ENCODE measurements around the gene TSC22D4. TPM values are rescaled to one million over a fixed set of nuclear protein-coding genes. Genes with fewer than 3 reads are reported as not detected.
"Not testable (repeated sequence)": the region's sequence is repeated elsewhere in the genome, so short reads cannot be mapped to it uniquely, and the experiment has no call there.

Gene TSC22D4
- total RNA-seq, 2 donors from 2014 or later: 25.3 to 29.1 TPM

GRCh38 chr7:100457033-100457432 lies 22.0 kb downstream of the TSC22D4 start:
- no peak for DNase-seq (ENCODE audit: low spot score)
- intact Hi-C loops (cut with DNase I): no loop called here

- no peak for DNase-seq (ENCODE audit: low spot score)
- intact Hi-C loops (cut with DNase I): no loop called here
Measured at GRCh38 chr7:100456562-100456961, 22.5 kb downstream of the TSC22D4 start.

- intact Hi-C loops (cut with DNase I): no loop called here
- no peak for DNase-seq (ENCODE audit: low spot score)
Measured at GRCh38 chr7:100455206-100455605, 23.8 kb downstream of the TSC22D4 start.

DNA sequence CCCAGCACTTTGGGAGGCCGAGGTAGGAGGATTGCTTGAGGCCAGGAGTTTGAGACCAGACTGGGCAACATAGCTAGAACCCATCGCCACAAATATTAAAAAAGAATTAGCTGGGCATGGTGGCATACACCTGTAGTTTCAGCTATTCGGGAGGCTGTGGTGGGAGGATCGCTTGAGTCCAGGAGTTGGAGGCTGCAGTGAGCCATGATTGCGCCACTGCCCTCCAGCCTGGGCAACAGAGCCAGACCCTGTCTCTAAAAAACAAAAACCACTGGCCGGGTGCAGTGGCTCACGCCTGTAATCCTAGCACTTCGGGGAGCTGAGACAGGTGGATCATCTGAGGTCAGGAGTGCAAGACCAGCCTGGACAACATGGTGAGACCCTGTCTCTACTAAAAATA lies 25.2 kb downstream of the TSC22D4 start:
- not testable (repeated sequence) for DNase-seq (ENCODE audit: low spot score)
- intact Hi-C loops (cut with DNase I): loop anchor here in 1 of 2 donors (2.0 kb wide), 1 partner anchor 57 kb away; no protein-coding TSS in a partner anchor

DNA sequence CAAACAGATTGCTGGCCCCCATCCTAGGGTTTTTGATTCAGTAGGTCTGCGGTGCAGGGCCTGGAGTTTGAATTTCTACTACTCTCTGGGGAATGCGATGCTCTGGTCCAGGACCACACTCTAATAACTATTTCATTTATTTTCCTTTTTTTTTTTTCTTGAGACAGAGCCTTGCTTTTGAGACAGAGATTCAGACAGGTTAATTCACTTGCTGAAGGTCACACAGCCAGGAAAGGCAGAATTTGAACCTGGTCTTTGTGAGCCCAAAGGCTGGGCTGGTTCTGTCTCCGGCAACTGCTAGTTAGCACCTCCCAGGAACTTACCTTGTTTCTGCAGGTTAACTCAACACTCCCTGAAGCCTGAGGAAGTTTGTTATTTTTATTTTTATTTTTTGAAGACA lies 26.5 kb downstream of the TSC22D4 start:
- intact Hi-C loops (cut with DNase I): loop anchor here in 1 of 2 donors (2.0 kb wide), 1 partner anchor 56 kb away; no protein-coding TSS in a partner anchor
- no peak for DNase-seq (ENCODE audit: low spot score)

DNA sequence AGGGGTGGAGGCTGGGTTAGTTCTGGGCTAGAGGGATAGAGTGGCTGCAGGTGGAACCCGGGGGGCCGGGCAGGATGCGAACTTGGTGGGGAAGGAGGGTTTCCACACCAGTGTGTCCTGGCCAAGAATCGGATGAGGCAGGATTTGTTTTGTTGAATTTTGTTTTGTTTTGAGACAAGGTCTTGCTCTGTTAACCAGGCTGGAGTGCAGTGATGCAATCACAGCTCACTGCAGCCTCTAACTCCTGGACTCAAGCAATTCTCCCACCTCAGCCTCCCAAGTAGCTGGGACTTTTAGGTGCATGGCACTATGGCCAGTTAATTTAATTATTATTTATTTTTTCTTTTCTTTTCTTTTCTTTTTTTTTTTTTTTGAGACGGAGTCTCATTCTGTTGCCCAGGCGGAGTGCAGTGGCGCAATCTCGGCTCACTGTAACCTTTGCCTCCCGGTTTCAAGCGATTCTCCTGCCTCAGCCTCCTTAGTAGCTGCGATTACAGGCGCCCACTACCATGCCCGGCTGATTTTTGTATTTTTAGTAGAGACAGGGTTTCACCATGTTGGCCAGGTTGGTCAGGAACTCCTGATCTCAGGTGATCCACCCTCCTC lies 29.7 kb downstream of the TSC22D4 start:
- no peak for DNase-seq (ENCODE audit: low spot score)
- intact Hi-C loops (cut with DNase I): no loop called here

- intact Hi-C loops (cut with DNase I); DNase-seq (ENCODE audit: low spot score): not testable (repeated sequence)
Measured at GRCh38 chr7:100447363-100447762, 31.7 kb downstream of the TSC22D4 start.

DNA sequence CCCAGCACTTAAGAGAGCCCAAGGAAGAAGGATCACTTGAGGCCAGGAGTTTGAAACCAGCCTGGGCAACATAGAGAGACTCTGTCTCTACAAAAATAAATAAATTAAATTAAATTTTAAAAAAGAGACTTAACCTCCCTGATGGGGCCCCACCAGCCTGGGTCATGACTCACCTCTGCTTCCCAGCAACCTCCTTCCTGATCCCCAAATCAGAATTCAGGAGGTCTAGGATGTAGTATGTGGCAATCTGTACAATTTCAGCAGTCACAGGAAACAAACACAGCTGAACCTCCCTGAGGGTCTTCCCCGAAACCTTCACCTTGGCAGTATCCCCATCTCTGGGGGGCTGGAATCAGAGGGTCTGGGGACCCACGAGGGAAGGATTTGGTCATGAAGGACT lies 33.0 kb downstream of the TSC22D4 start:
- DNase-seq (ENCODE audit: low spot score): no peak
- intact Hi-C loops (cut with DNase I): no loop called here

DNA sequence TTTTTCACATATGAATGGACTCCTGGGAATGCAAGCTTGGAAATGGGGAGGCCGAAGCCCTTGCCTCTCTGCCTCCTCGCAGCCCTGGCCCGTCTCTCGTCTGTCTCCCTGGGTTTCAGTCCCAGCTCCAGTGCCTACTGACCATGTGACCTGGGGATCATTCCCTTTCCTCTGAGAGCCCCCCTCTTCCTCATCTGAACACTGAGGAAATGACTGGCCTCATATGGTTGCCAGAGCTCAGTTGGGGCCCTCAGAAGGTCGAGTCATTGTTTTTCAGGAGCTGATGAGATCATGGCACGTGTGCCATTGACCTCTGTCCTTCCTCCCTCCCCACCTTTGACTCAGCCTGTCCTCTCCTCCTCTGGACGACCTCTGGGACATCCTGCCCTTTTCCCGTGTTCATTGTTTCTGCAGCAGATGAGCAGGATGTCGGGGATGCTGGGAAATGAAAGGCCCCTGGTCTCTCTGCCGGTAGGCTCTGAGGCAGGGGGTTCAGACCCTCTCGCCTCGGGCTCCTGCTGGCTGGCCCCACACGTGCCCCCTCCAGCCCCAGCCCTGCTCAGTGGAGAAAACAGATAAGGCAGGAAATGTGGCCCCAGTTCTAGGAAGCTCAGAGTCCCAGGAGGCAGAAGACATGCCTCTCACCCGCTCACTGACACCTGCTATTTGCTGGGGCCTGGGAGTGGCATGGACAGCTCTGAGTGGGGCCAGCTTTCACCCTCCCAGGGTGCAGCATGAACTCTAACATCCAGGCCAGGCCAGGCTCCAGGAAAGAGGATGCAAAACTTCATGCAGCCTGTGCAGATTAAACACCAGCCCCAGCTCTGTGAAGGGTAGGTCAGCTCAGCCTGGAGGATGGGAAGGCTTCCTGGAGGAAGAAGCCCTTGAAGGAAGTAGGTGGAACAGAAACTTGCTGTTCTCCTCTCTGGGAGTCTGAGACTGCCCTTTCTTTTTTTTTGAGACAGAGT lies 34.4 kb downstream of the TSC22D4 start:
- intact Hi-C loops (cut with DNase I): no loop called here
- peak; percentile 74 for DNase-seq (ENCODE audit: low spot score)

- peak; percentile 28 for DNase-seq (ENCODE audit: low spot score)
- intact Hi-C loops (cut with DNase I): no loop called here
Measured at GRCh38 chr7:100443096-100443840, 35.7 kb downstream of the TSC22D4 start.

GRCh38 chr7:100441641-100442535 lies 37.1 kb downstream of the TSC22D4 start:
- DNase-seq (ENCODE audit: low spot score): peak; percentile 60
- intact Hi-C loops (cut with DNase I): no loop called here

GRCh38 chr7:100439244-100439643 lies 39.8 kb downstream of the TSC22D4 start:
- DNase-seq (ENCODE audit: low spot score): peak; percentile 32

GRCh38 chr7:100438731-100439130 lies 40.3 kb downstream of the TSC22D4 start:
- intact Hi-C loops (cut with DNase I): not testable (repeated sequence)
- DNase-seq (ENCODE audit: low spot score): peak; percentile 32

More at GRCh38 chr7:100439244-100439643, 39.8 kb downstream of the TSC22D4 start:
- intact Hi-C loops (cut with DNase I): not testable (repeated sequence)

GRCh38 chr7:100438172-100438571 lies 40.8 kb downstream of the TSC22D4 start:
- no peak for DNase-seq (ENCODE audit: low spot score)
- intact Hi-C loops (cut with DNase I): no loop called here

DNA sequence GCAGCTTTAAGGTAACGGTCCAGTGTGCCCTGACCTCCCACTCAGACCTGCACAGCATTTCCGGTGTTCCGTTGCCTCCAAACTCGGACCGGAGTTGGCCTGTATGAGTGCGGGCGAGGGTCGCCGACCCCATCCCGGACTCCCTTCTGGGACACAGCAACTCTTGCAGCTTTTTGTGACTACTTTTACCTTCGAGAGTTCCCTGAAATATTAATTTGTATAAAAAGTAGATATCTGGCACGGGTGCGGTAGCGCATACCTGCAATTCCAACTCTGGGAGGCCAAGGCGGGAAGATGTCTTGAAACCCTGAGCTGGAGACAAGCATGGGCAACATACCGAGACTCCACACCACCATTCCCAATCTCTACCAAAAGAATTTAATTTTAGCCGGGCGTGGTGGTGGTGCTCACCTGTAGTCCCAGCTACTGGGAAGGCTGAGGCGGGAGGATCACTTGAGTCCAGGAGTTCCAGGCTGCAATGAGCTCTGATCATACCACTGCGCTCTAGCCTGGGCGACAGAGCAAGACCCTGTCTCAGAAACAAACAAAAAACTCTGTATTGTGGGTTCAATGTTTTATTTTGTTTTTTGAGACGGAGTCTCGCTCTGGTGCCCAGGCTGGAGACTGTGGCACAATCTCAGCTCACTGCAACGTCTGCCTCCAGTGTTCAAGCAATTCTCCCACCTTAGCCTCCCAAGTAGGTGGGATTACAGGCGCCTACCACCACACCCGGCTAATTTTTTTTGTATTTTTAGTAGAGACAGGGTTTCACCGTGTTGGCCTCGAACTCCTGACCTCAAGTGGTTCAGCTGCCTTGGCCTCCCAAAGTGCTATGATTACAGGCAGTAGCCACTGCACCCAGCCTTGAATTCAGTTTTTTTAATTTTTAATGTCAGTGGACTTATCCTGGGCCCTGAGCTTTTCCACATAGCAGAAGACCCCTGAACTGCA lies 41.6 kb downstream of the TSC22D4 start:
- intact Hi-C loops (cut with DNase I): no loop called here

GRCh38 chr7:100435401-100436304 lies 43.4 kb downstream of the TSC22D4 start:
- intact Hi-C loops (cut with DNase I): no loop called here
- DNase-seq (ENCODE audit: low spot score): peak; percentile 86

More for the DNA sequence above, 41.6 kb downstream of the TSC22D4 start:
- DNase-seq (ENCODE audit: low spot score): peak; percentile 74
